Measurements from ENCODE around the gene NEO1.

GRCh38 chr15:73079565-73079964, 27.3 kb downstream of the NEO1 start:
- TF ChIP-seq CTCF (IDR thresholded peaks at IDR 0.05; ENCODE audit: low read depth, low read length, poor library complexity, severe bottlenecking) (no peak), EZH2phosphoT487 (IDR thresholded peaks at IDR 0.05; ENCODE audit: borderline replicate concordance, low read length) (no peak)
